Spinal cord (tissue), 10 donors: ENCODE measurements around the gene NETO2. TPM values are rescaled to one million over a fixed set of nuclear protein-coding genes. Genes with fewer than 3 reads are reported as not detected.
A peak's percentile ranks its signal among the peaks of the same experiment; 100 is the strongest.
"Not testable (repeated sequence)": the region's sequence is repeated elsewhere in the genome, so short reads cannot be mapped to it uniquely, and the experiment has no call there.

Experiments used
- DNase-seq, 6 donors: peaks; one replicate each; pipeline versions ENCODE4 v3.0.0 to v3.0.0-alpha.2; 2013 to 2015; ENCODE audit warnings: low spot score in 6 of 6, low read depth in 4 of 6
- H3K27ac ChIP-seq: one replicate; pipeline ENCODE4 v1.5.1; 2013; ENCODE audit warnings: low read depth, low read length, control low read depth
- H3K27me3 ChIP-seq: one replicate; pipeline ENCODE4 v1.6.1; 2013; ENCODE audit warnings: low read length; ENCODE audit not compliant: control insufficient read depth, insufficient read depth
- H3K36me3 ChIP-seq: one replicate; pipeline ENCODE4 v1.6.1; 2013; ENCODE audit warnings: low read length; ENCODE audit not compliant: control insufficient read depth, insufficient read depth
- H3K4me1 ChIP-seq: one replicate; pipeline ENCODE4 v1.6.1; 2013; ENCODE audit warnings: low read length; ENCODE audit not compliant: control insufficient read depth, insufficient read depth
- H3K4me3 ChIP-seq: one replicate; pipeline ENCODE4 v1.5.1; 2013; ENCODE audit warnings: low read depth, low read length, control low read depth
- H3K9me3 ChIP-seq: one replicate; pipeline ENCODE4 v1.6.1; 2013; ENCODE audit warnings: low read length; ENCODE audit not compliant: control insufficient read depth, insufficient read depth
- WGBS: methylation state at CpG from one replicate; pipeline ENCODE4 v1.1.5; 2013; ENCODE audit warnings: missing lambda C conversion rate; ENCODE audit not compliant: insufficient coverage; 5-methylcytosine and 5-hydroxymethylcytosine counted together
- polyA plus RNA-seq, 2 donors: library from polyadenylated mRNA; unstranded; fragments of 120-200 nt; gene quantifications; one replicate each; pipeline ENCODE4 v1.2.1, GENCODE V29; 2013; ENCODE audit not compliant: insufficient read length in 2 of 2
- total RNA-seq, 2 donors: library from RNA; depleted of rRNA in 1 of 2; stranded (reverse); fragments of 120-200 nt in 1 of 2; fragments of >200 nt in 1 of 2; gene quantifications; one replicate each; pipeline versions ENCODE4 v1.2.3 to v1.2.4, GENCODE V29; 2013 to 2014
- donor health status: healthy.

Gene NETO2
- total and polyA plus RNA-seq, 4 donors, result 24.7 to 56.2 (median 48.2) TPM

- 80% methylated on average over 1 of the region's 2 CpGs for WGBS
These were observed 84.6 kb downstream of the NETO2 start for GRCh38 chr16:47059130-47059529.

GRCh38 chr16:47058295-47059086 is 85.3 kb downstream of the NETO2 start:
- no peak for DNase-seq
- H3K27ac ChIP-seq, result no peak overlapping the region
- H3K36me3 ChIP-seq, result peaks cover 3% of the 10 kb centered on the region
- H3K4me3 ChIP-seq, result no peak overlapping the region
- WGBS, result 89% methylated on average over 7 of the region's 14 CpGs
- no peaks in the 10 kb centered on the region for H3K4me1 ChIP-seq
- no peaks in the 10 kb centered on the region for H3K27me3 ChIP-seq
- H3K9me3 ChIP-seq, result no peaks in the 10 kb centered on the region

More at GRCh38 chr16:47059130-47059529, 84.6 kb downstream of the NETO2 start:
- not testable (repeated sequence) for H3K27ac ChIP-seq, H3K9me3 ChIP-seq, H3K4me1 ChIP-seq, H3K27me3 ChIP-seq, H3K36me3 ChIP-seq, DNase-seq, H3K4me3 ChIP-seq

GRCh38 chr16:47057630-47057993 is 86.1 kb downstream of the NETO2 start:
- DNase-seq, result no peak
- no peak overlapping the region for H3K27ac ChIP-seq
- no peaks in the 10 kb centered on the region for H3K4me1 ChIP-seq
- H3K27me3 ChIP-seq, result no peaks in the 10 kb centered on the region
- H3K36me3 ChIP-seq, result peaks cover 3% of the 10 kb centered on the region
- H3K4me3 ChIP-seq, result no peak overlapping the region
- H3K9me3 ChIP-seq, result no peaks in the 10 kb centered on the region
- 86% methylated on average over 5 of the region's 5 CpGs for WGBS

- no peak overlapping the region for H3K27ac ChIP-seq
- WGBS, result 77% methylated on average over 3 of the region's 4 CpGs
- peaks cover 3% of the 10 kb centered on the region for H3K36me3 ChIP-seq
- no peaks in the 10 kb centered on the region for H3K9me3 ChIP-seq
- no peaks in the 10 kb centered on the region for H3K4me1 ChIP-seq
- DNase-seq, result peak in 1 of 6 donors; percentile 12
- H3K4me3 ChIP-seq, result no peak overlapping the region
- no peaks in the 10 kb centered on the region for H3K27me3 ChIP-seq
These were observed 86.8 kb downstream of the NETO2 start for GRCh38 chr16:47056688-47057629.

- not testable (repeated sequence) for H3K36me3 ChIP-seq
- WGBS, result 95% methylated on average over 5 of the region's 14 CpGs
These were observed 87.7 kb downstream of the NETO2 start for GRCh38 chr16:47056061-47056460.

GRCh38 chr16:47055136-47055885 is 88.4 kb downstream of the NETO2 start:
- no peaks in the 10 kb centered on the region for H3K27me3 ChIP-seq
- H3K4me3 ChIP-seq, result no peak overlapping the region
- no peaks in the 10 kb centered on the region for H3K9me3 ChIP-seq
- no peak for DNase-seq
- H3K27ac ChIP-seq, result no peak overlapping the region
- peaks cover 3% of the 10 kb centered on the region for H3K36me3 ChIP-seq
- WGBS, result 90% methylated on average over 26 of the region's 26 CpGs
- H3K4me1 ChIP-seq, result no peaks in the 10 kb centered on the region

More at GRCh38 chr16:47056061-47056460, 87.7 kb downstream of the NETO2 start:
- H3K4me1 ChIP-seq, H3K27me3 ChIP-seq, H3K9me3 ChIP-seq, DNase-seq, H3K27ac ChIP-seq, H3K4me3 ChIP-seq: not testable (repeated sequence)

- DNase-seq, result no peak
- Histone ChIP-seq H3K36me3 (peaks cover 3% of the 10 kb centered on the region), H3K4me1 (no peaks in the 10 kb centered on the region), H3K9me3 (no peaks in the 10 kb centered on the region), H3K4me3 (no peak overlapping the region), H3K27me3 (no peaks in the 10 kb centered on the region), H3K27ac (no peak overlapping the region)
- 94% methylated on average over 6 of the region's 7 CpGs for WGBS
These were observed 89.4 kb downstream of the NETO2 start for GRCh38 chr16:47054306-47054705.

- DNase-seq, result no peak
- H3K27ac ChIP-seq, result no peak overlapping the region
- no peaks in the 10 kb centered on the region for H3K9me3 ChIP-seq
- H3K4me1 ChIP-seq, result no peaks in the 10 kb centered on the region
- H3K36me3 ChIP-seq, result peaks cover 3% of the 10 kb centered on the region
- 100% methylated on average over 3 of the region's 5 CpGs for WGBS
- no peaks in the 10 kb centered on the region for H3K27me3 ChIP-seq
- H3K4me3 ChIP-seq, result no peak overlapping the region
These were observed 89.8 kb downstream of the NETO2 start for GRCh38 chr16:47053895-47054294.
